ENCODE measurements around the gene EYA2.

The EYA2 gene

GRCh38 chr20:46893051-46893450 is 1.6 kb upstream of the EYA2 start:
- Mint-ChIP-seq H3K4me1 (peaks cover 37% of the 10 kb centered on the region), H3K27me3 (ENCODE audit: low read depth) (peaks cover 59% of the 10 kb centered on the region), H3K36me3 (ENCODE audit: low read depth) (peaks cover 5% of the 10 kb centered on the region), H3K9me3 (peaks cover 20% of the 10 kb centered on the region), H3K4me3 (peak overlapping the region; percentile 65 to 94 (median 86)), H3K27ac (peak overlapping the region in 1 of 3 experiments; percentile 64)
- no peak for TF ChIP-seq CTCF (IDR thresholded peaks at IDR 0.05; ENCODE audit: unreplicated experiment in 3 of 3)

- Mint-ChIP-seq H3K9me3 (peaks cover 20% of the 10 kb centered on the region), H3K27ac (peak overlapping the region in 2 of 3 experiments; percentile 25 to 70), H3K4me1 (peaks cover 44% of the 10 kb centered on the region), H3K36me3 (ENCODE audit: low read depth) (peaks cover 5% of the 10 kb centered on the region), H3K27me3 (ENCODE audit: low read depth) (peaks cover 60% of the 10 kb centered on the region), H3K4me3 (peak overlapping the region; percentile 81 to 94 (median 86))
- no peak for TF ChIP-seq CTCF (IDR thresholded peaks at IDR 0.05; ENCODE audit: unreplicated experiment in 3 of 3)
Measured at GRCh38 chr20:46893877-46894578, 615 bp upstream of the EYA2 start.

GRCh38 chr20:46894971-46895905 is 595 bp downstream of the EYA2 start:
- TF ChIP-seq CTCF (IDR thresholded peaks at IDR 0.05; ENCODE audit: unreplicated experiment in 3 of 3): no peak

GRCh38 chr20:46895906-46896242 is 1.2 kb downstream of the EYA2 start:
- peaks cover 72% of the 10 kb centered on the region for H3K27me3 Mint-ChIP-seq (ENCODE audit: low read depth)
- no peak for TF ChIP-seq CTCF (IDR thresholded peaks at IDR 0.05; ENCODE audit: unreplicated experiment in 3 of 3)
- H3K4me3 Mint-ChIP-seq: peak overlapping the region; percentile 86 to 96 (median 92)

More at GRCh38 chr20:46894971-46895905, 595 bp downstream of the EYA2 start:
- H3K4me3 Mint-ChIP-seq: peak overlapping the region; percentile 86 to 96 (median 92)
- H3K27me3 Mint-ChIP-seq (ENCODE audit: low read depth): peaks cover 66% of the 10 kb centered on the region
- H3K9me3 Mint-ChIP-seq: peaks cover 13% of the 10 kb centered on the region
- H3K36me3 Mint-ChIP-seq (ENCODE audit: low read depth): peaks cover 5% of the 10 kb centered on the region
- peak overlapping the region; percentile 57 to 72 (median 64) for H3K27ac Mint-ChIP-seq
- H3K4me1 Mint-ChIP-seq: peaks cover 56% of the 10 kb centered on the region

GRCh38 chr20:46897328-46897880 is 2.8 kb downstream of the EYA2 start:
- Mint-ChIP-seq H3K27me3 (ENCODE audit: low read depth) (peaks cover 83% of the 10 kb centered on the region), H3K27ac (peak overlapping the region; percentile 2 to 48 (median 25))
- no peak for TF ChIP-seq CTCF (IDR thresholded peaks at IDR 0.05; ENCODE audit: unreplicated experiment in 3 of 3)

More at GRCh38 chr20:46895906-46896242, 1.2 kb downstream of the EYA2 start:
- H3K36me3 Mint-ChIP-seq (ENCODE audit: low read depth): peaks cover 1% of the 10 kb centered on the region
- peaks cover 6% of the 10 kb centered on the region for H3K9me3 Mint-ChIP-seq
- H3K27ac Mint-ChIP-seq: peak overlapping the region; percentile 57 to 72 (median 64)
- peaks cover 63% of the 10 kb centered on the region for H3K4me1 Mint-ChIP-seq

More at GRCh38 chr20:46897328-46897880, 2.8 kb downstream of the EYA2 start:
- peaks cover 63% of the 10 kb centered on the region for H3K4me1 Mint-ChIP-seq
- H3K9me3 Mint-ChIP-seq: no peaks in the 10 kb centered on the region
- no peaks in the 10 kb centered on the region for H3K36me3 Mint-ChIP-seq (ENCODE audit: low read depth)
- peak overlapping the region; percentile 41 to 76 (median 62) for H3K4me3 Mint-ChIP-seq

Data from nephron (organoid).